HG03460 (cell line): ENCODE results near the gene L3HYPDH.

Experiments
- ATAC-seq: cut with Tn5 transposase; IDR thresholded peaks from one replicate; pipeline ENCODE4 v1.9.1; 2021; ENCODE audit not compliant: unreplicated experiment

Gene L3HYPDH

GRCh38 chr14:59483819-59484638 is at the start of gene L3HYPDH, which contains the start of gene JKAMP:
TSS of gene L3HYPDH (minus strand) at chr14:59484408. CDS start at chr14:59484316, 92 bp downstream.
TSS of gene JKAMP (plus strand) at chr14:59484517. CDS start at chr14:59484590, 73 bp downstream.
- peak; percentile 87 for ATAC-seq

- no peak for ATAC-seq
Measured at GRCh38 chr14:59532419-59532818, 48.2 kb upstream of the L3HYPDH start.

GRCh38 chr14:59530349-59530748 is 46.1 kb upstream of the L3HYPDH start:
- no peak for ATAC-seq

GRCh38 chr14:59529189-59529588 is 45.0 kb upstream of the L3HYPDH start:
- ATAC-seq = no peak

- no peak for ATAC-seq
Measured at GRCh38 chr14:59520224-59520623, 36.0 kb upstream of the L3HYPDH start.

GRCh38 chr14:59511916-59512575 is 27.8 kb upstream of the L3HYPDH start:
- ATAC-seq = no peak

- no peak for ATAC-seq
Measured at GRCh38 chr14:59510966-59511365, 26.8 kb upstream of the L3HYPDH start.

GRCh38 chr14:59510001-59510400 is 25.8 kb upstream of the L3HYPDH start:
- ATAC-seq = no peak

- ATAC-seq = no peak
Measured at GRCh38 chr14:59509101-59509500, 24.9 kb upstream of the L3HYPDH start.

- no peak for ATAC-seq
Measured at GRCh38 chr14:59507752-59508103, 23.5 kb upstream of the L3HYPDH start.

GRCh38 chr14:59507063-59507751 is 23.0 kb upstream of the L3HYPDH start:
- ATAC-seq = peak; percentile 74

- no peak for ATAC-seq
Measured at GRCh38 chr14:59503256-59503655, 19.0 kb upstream of the L3HYPDH start.

- ATAC-seq = no peak
Measured at GRCh38 chr14:59500732-59501131, 16.5 kb upstream of the L3HYPDH start.

GRCh38 chr14:59492384-59492783 is 8.2 kb upstream of the L3HYPDH start:
- no peak for ATAC-seq

- ATAC-seq = no peak
Measured at GRCh38 chr14:59490756-59491155, 6.5 kb upstream of the L3HYPDH start.

- peak; percentile 37 for ATAC-seq
Measured at GRCh38 chr14:59484639-59485175, 499 bp upstream of the L3HYPDH start.

GRCh38 chr14:59483363-59483762 is 845 bp downstream of the L3HYPDH start:
- no peak for ATAC-seq

- no peak for ATAC-seq
Measured at GRCh38 chr14:59482541-59483331, 1.5 kb downstream of the L3HYPDH start.

GRCh38 chr14:59481871-59482540 is 2.2 kb downstream of the L3HYPDH start:
- ATAC-seq = no peak

GRCh38 chr14:59481407-59481806 is 2.8 kb downstream of the L3HYPDH start:
- ATAC-seq = no peak
